HG03354 (cell line): ENCODE measurements around the gene ASPHD1.
"Not testable (repeated sequence)": the region's sequence is repeated elsewhere in the genome, so short reads cannot be mapped to it uniquely, and the experiment has no call there.

Experiments
- ATAC-seq: cut with Tn5 transposase; IDR thresholded peaks from one replicate; pipeline ENCODE4 v1.9.1; 2021; ENCODE audit warnings: mild to moderate bottlenecking; ENCODE audit not compliant: unreplicated experiment, poor library complexity, severe bottlenecking

The ASPHD1 gene, protein sequence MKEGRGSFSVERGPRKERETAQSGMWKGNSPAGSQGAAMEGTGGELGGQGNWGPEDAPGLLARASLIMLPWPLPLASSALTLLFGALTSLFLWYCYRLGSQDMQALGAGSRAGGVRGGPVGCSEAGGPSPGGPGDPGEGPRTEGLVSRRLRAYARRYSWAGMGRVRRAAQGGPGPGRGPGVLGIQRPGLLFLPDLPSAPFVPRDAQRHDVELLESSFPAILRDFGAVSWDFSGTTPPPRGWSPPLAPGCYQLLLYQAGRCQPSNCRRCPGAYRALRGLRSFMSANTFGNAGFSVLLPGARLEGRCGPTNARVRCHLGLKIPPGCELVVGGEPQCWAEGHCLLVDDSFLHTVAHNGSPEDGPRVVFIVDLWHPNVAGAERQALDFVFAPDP

GRCh38 chr16:29900102-29900887 is at the start of gene ASPHD1:
ASPHD1 (plus strand) TSS chr16:29900488; CDS start chr16:29900972, 484 bp downstream.
- peak; percentile 68 for ATAC-seq

DNA sequence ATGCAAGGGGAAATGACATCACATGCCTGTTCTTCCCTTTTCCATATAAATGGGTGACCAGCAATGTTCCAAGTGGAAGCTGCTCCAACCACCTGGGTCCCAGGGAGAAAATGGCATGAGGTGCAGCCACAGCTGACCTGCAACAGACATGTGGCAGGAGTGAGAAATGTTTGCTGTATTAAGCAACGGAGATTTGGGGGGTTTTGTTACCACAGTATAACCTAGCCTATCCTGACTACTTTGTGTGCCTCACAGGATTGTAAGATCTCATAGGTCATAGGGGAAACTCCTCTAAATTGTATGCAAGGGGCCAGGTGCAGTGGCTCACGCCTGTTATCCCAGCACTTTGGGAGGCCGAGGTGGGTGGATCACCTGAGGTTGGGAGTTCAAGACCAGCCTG is 49.3 kb upstream of the ASPHD1 start:
- ATAC-seq: no peak

DNA sequence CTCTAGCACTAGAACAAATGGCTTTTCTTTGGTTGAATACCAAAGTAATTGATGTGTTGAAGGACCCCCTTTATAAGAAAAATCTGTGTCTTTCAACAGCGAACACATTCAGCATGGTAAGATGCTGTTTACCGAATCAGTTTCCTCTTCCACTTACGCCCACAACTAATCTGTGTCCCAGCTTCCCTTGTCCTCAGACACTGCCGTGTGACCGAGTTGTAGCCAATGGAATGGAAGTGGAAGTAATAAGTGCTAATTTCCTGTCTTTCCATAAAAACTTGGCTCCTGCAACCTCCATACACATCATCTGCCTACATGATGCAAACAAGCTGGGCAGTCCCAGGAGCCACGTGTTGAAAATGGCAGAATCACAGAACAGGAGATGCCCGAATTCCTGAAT is 47.6 kb upstream of the ASPHD1 start:
- ATAC-seq: no peak

DNA sequence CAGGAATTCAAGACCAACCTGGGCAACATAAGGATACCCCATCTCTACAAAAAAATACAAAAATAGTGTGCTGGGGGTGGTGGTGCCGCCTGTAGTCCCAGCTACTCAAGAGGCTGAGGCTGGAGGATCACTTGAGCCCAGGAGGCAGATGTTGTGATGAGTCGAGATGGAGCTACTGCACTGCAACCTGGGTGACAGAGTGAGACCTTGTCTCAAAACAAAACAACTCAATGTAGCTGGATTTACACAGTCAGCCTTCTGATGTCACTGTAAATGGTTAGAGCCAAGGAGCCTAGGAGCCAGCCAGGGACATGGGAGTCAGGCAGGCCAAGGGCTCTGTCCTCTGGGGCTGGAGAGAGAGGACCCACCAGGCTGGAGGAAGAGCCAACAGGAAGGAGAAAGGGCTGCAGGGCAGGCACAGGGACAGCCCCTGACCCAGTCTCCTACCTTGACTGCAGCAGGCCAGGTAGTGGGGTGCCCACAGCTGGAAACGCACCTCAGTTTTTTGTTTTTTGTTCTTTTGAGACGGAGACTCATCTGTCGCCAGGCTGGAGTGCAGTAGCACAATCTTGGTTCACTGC is 45.7 kb upstream of the ASPHD1 start:
- no peak for ATAC-seq

DNA sequence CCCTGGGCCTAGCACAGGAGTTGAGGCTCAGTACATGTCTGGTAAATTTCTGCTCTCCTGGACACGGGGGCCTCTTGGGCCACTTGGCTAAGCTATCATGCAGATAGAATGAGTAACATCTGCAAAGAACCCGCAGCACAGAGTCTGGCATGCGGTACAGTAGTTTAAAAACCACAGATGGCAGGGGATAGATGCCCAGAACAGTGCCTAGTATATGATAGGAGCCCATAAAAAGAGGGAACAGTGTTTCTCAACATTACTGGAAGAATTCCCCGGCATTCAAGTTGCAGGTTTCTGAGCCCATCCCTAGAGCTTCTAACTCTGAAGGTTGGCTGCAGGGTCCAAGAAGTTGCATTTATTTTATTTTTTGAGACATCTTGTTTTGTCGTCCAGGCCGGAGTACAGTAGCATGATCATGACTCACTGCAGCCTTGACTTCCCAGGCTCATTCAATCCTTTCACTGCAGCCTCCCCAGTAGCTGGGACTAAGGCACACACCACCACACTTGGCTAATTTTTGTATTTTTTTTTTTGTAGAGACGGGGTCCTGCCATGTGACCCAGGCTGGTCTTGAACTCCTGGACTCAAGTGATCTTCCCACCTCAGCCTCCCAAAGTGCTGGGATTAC is 43.0 kb upstream of the ASPHD1 start:
- no peak for ATAC-seq

DNA sequence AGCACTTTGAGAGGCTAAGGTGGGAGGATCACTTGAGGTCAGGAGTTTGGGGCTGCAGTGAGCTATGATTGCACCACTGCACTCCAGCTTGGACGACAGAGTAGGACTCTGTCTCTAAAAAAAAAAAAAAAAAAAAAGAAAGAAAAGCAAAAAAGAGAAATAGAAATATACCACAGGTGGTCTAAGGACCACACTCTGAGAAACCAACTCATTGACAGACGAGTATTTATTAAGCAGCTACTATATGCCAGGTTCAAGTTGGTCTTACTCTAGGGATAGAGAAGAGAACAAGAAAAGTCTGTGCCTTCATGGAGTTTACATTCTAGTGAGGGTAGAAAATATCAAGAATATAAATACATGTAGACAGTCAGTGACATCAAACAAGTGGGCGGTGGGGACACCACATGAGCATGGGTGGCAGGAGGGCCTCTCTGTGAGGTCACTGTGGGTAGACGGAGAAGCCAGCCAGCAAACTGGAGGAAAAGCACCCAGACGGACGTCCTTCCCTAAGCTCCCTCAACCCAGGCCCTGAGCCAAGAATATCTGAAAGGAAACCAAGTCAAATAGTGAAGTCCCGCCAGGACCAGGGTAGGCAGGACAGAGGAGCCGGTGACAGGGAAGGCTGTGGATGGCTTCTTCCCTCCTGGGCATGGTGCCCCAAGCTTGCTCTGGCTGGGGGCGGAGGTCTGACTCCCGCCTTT is 42.0 kb upstream of the ASPHD1 start:
- no peak for ATAC-seq

DNA sequence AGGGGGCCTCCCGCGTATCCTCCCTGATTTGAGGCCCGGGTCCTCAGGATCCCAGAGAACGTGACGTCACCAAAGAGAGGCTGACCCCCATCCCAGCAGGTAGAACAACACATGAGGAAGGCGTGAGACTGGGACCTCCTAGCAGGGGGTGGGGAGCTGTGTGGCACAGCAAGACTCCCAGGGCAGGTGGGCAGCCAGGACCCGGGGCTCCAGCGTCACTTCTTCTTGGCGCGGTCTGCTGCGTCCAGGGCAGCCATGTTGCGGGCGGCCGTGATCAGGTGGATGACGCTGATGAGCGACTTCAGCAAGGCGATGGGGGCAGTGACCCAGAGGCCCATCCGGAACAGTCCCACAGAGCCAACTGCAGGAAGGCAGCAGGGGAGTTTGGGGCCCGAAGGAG is 41.3 kb upstream of the ASPHD1 start:
- no peak for ATAC-seq

DNA sequence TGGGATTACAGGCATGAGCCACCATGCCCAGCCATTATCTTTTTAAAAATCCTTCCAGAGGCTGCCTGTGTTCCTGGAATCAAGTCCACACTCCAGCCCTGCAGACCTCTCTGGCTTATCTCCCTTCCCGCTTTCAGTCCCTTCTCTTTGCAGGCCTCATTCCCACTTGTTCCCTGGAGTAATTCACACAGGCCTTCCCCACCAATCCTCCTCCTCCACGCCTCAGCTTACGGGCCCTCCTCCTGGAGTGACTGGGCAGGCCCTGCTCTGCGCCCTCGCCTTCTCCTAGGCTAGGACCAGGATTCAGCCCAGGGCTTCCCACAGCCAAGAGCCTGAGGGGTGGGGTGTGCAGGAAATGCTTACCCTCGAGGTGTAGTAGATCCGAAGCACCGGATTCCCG is 40.1 kb upstream of the ASPHD1 start:
- ATAC-seq: no peak

DNA sequence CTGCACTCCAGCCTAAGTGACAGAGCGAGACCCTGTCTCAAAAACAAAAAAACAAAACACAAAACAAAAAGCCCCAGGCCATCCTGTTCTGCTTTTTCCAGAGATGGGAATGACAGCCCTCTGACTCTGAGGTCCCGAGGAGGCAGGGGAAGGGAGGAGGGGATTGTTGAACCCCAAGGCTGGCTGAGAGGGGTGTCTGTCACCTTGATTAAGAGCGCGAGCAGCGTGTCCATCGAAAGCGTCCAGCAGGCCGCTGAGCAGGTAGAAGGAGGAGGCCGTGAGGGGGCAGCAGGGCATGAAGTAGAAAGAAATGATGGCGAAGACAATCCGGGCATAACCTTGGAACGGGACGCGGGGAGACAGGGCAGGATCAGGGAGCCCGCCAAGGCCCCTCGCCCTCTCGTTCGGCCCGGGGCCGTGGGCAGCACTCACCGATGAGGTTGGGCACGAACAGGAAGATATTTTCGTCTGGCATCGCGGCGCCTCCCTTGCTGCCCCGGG is 37.9 kb upstream of the ASPHD1 start:
- ATAC-seq: no peak

GRCh38 chr16:29862884-29863668 is 37.2 kb upstream of the ASPHD1 start, which contains the start of gene CDIPT:
CDIPT (minus strand) TSS chr16:29863226; CDS start chr16:29862857, 369 bp downstream.
- peak; percentile 94 for ATAC-seq

DNA sequence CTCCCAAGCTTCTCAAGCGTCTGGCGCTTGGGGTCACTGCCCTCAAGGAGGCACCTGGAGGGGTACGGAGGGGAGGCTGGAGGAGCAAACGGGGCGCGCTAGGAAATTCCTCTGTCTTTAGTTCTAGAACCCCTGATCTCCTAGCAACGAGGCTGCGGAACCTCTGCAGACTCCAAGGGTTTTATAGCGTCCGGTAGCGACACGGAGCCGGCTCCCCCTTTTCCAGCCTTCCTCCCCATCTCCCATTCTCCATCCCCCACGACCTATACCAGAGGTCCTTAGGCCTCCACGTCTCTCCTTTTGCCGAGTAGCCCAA is 36.7 kb upstream of the ASPHD1 start:
- no peak for ATAC-seq

GRCh38 chr16:29864205-29864604 is 36.1 kb upstream of the ASPHD1 start:
- ATAC-seq: no peak

DNA sequence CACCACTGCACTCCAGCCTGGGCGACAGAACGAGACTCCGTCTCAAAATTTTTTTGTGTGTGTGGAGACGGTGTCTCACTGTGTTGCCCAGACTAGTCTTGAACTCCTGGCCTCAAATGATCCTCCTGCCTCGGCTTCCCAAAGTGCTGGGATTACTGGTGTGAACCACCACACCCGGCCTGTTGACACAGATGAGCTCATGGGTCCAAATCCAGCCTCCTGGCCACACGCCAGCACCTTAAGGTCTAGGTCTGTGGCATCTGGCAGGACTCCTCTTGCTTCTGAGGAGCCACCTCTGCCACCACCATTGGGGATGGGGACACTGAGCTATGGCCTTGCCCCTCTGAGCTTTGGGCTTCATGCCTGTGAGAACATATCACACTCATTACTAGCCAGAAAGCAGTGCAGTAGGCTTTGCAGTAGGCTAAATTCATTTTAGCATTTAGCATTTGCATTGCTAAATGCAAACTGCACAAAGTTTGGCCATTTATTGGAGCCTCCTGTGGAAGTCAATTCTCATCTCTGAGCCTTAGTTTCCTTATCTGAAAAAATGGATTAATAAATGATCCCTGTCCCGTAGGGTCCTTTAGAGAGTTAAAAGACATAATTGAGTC is 31.8 kb upstream of the ASPHD1 start:
- no peak for ATAC-seq

GRCh38 chr16:29869067-29869466 is 31.2 kb upstream of the ASPHD1 start:
- not testable (repeated sequence) for ATAC-seq

DNA sequence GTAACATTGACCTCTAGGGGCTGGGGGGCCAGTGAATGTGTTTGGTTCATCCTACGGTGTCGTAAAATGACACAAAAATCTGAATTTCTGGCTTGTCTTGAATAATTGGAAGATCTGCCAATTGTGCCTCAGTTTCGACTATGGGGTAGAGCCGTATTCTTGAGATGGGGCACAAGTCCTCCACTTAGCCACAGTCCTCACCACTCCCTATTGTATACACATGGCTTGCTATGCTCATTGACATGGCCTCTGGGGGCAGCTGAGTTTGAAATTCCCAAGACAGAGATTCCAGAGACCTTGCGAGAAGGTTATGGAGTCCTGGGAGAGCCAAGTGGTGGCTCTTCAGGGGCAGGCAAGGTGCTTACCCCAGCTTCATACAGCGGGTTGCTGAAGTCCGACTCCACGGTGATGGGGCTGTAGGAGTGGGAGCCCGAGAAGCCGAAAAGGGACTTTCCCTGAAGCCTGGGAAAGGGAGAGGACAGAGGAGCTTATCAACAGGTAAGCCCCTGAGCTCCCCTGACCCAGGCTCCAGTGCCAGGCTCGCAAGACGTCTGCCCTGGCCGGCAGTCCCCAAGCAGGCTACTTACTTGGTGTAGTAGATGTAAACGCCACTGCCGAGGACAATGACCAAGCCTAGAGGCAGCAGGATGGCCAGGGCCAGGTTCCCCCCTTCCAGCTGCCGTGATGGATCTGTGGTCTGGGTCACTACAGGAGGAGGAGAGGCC is 28.3 kb upstream of the ASPHD1 start:
- ATAC-seq: no peak

DNA sequence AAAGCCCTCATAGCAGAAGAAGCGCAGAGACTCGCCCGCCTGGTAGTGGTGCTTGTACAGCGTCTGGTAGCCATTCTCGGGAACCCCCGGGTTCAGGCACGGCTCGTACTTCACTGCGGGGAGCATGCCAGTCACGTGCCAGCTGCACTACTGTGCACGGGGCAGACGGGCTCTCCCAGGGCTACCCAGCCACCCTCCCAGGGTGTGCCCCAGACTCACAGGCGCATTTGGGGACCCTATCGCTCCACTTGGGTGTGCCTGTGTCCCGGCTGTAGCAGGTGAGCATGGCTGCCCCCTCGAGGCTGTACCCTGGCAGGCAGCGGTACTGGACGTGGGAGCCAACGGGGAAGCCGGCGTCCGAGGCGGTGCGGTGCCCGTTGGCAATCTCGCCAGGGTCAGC is 27.0 kb upstream of the ASPHD1 start:
- ATAC-seq: no peak

DNA sequence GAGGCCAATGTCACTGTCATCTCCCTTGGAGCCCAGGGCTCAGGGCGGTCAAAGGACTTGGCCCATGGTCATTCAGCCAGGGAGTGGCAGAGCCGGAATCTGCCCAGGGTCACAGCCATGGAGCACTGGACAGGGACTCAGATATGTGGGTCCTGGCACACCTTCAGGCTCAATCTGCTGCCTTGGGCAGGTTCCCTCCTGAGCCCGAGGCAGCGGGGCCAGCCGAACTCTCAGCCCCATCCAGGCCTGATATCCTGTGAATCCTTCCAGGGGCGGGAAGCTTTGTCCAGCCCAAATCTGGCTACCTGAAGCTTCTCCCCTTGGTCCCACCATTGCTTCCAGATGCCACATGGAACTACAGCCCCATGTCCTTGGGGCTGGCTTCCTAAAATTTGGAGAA is 25.1 kb upstream of the ASPHD1 start:
- no peak for ATAC-seq

DNA sequence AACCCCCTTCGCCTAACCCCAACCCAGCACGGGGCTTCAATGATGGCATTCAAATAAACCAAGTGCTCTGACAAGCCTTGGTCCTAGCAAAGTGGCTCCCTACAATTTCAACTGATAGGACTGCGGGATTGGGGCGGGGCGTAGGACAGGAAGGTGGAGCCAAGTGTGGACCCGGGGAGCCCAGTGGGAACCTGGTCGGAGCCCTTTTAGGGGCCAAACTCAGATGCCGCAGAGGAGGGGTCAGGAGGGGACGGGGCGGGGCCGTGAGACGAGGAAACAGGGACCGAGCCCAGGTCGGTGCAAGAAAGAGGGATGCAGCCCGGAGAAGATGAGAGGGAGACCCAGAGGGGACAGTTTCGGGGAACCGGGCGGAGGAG is 24.1 kb upstream of the ASPHD1 start:
- ATAC-seq: no peak
